ENCODE data around the gene KCNJ18.
A peak's percentile ranks its signal among the peaks of the same experiment; 100 is the strongest.
"Not testable (repeated sequence)": the region's sequence is repeated elsewhere in the genome, so short reads cannot be mapped to it uniquely, and the experiment has no call there.

The KCNJ18 gene

DNA sequence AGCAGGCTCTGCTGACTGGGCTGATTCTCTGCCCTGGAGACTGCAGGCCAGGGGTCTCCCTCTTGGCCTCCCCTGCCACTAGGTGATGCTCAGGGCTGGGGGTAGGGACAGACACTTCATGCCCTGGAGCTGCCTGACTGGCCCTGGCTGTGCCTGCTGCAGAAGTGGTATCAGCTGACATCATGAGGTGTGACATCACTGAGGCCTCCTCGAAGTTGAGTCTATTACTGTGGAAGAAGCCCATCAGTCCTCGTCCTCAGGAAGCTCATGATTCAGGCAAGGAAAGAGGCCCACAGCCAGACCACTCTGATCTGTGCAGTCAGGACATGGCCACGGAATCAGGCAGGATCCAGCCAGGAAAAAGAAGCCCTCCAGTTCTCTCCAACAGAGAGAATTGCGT, 45.9 kb downstream of the KCNJ18 start:
- not testable (repeated sequence) for H4K20me1 ChIP-seq (ENCODE audit: insufficient read depth, low read length); H3K9ac ChIP-seq (ENCODE audit: low read depth, low read length); H3K4me1 ChIP-seq (ENCODE audit: insufficient read depth, low read length)

DNA sequence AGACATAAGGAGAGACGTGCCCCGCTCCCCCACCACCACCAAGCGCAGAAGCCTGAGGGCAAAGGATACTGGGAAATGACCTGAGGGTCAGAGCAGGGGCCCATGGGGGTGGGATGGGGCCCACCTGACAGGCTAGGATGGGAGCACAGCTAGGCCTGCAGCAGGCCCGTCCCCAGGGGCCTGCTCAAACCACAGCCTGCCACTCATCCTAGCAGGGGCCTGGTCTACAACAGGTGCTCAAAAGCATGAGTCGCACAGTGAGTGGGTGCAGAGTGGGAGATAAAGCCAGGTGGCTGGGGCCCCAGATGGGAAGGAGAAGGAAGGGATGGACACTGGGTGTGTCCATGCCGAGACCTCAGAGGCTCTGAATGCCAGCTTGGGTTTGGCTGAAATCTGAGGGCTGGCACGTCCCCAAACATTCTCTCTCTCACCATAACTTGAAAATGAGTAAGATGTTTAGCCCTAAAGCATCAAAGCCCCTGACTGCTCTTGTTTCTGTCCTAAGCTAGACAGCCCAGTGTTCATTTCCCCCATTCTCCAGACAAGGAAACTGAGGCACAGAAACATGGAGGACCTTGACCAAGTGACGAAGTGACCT, 46.7 kb downstream of the KCNJ18 start:
- H2AFZ ChIP-seq (ENCODE audit: low read depth, low read length); H3K79me2 ChIP-seq (ENCODE audit: insufficient read depth, low read length); DNase-seq; H3K36me3 ChIP-seq (ENCODE audit: insufficient read depth, low read length); H4K20me1 ChIP-seq (ENCODE audit: insufficient read depth, low read length); H3K27me3 ChIP-seq (ENCODE audit: insufficient read depth, low read length, poor library complexity); H3K9ac ChIP-seq (ENCODE audit: low read depth, low read length); H3K27ac ChIP-seq (ENCODE audit: low read length); H3K4me2 ChIP-seq (ENCODE audit: insufficient read depth, low read length); H3K9me3 ChIP-seq (ENCODE audit: insufficient read depth, low read length, severe bottlenecking); H3K4me1 ChIP-seq (ENCODE audit: insufficient read depth, low read length); H3K4me3 ChIP-seq (ENCODE audit: low read depth in 1 of 2, low read length in 2 of 2): not testable (repeated sequence)
- ATAC-seq (ENCODE audit: insufficient read depth, low read depth): peak; percentile 84

More for the DNA sequence above, 45.9 kb downstream of the KCNJ18 start:
- H3K4me2 ChIP-seq (ENCODE audit: insufficient read depth, low read length); H3K27ac ChIP-seq (ENCODE audit: low read length); H3K4me3 ChIP-seq (ENCODE audit: low read depth in 1 of 2, low read length in 2 of 2); H3K9me3 ChIP-seq (ENCODE audit: insufficient read depth, low read length, severe bottlenecking); ATAC-seq (ENCODE audit: insufficient read depth, low read depth); H3K79me2 ChIP-seq (ENCODE audit: insufficient read depth, low read length); H3K27me3 ChIP-seq (ENCODE audit: insufficient read depth, low read length, poor library complexity); H2AFZ ChIP-seq (ENCODE audit: low read depth, low read length); H3K36me3 ChIP-seq (ENCODE audit: insufficient read depth, low read length); DNase-seq: not testable (repeated sequence)

DNA sequence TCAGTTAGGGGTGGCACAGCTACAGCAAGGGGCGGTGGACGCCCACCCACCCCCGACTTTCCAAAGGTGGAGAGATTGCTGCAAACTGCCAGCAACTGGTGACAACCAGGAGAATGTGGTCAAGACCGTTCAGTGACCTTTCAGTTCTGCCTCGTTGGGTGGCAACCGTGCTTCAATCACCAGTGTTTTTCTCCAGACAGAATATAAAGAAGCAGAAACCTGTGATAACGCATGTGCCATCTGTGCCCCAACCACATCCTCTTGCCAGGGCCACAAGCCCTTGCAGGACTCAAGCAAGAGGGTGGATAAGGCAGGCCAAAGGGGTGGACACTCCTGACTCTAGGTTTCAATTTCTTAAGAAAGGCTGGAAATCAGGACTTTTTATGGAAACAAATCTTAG, 47.2 kb downstream of the KCNJ18 start:
- not testable (repeated sequence) for H3K9ac ChIP-seq (ENCODE audit: low read depth, low read length); DNase-seq; H3K9me3 ChIP-seq (ENCODE audit: insufficient read depth, low read length, severe bottlenecking); H3K4me1 ChIP-seq (ENCODE audit: insufficient read depth, low read length); H4K20me1 ChIP-seq (ENCODE audit: insufficient read depth, low read length); H3K4me3 ChIP-seq (ENCODE audit: low read depth in 1 of 2, low read length in 2 of 2); H3K27me3 ChIP-seq (ENCODE audit: insufficient read depth, low read length, poor library complexity); H3K36me3 ChIP-seq (ENCODE audit: insufficient read depth, low read length); H3K4me2 ChIP-seq (ENCODE audit: insufficient read depth, low read length); H3K79me2 ChIP-seq (ENCODE audit: insufficient read depth, low read length); ATAC-seq (ENCODE audit: insufficient read depth, low read depth); H3K27ac ChIP-seq (ENCODE audit: low read length); H2AFZ ChIP-seq (ENCODE audit: low read depth, low read length)

DNA sequence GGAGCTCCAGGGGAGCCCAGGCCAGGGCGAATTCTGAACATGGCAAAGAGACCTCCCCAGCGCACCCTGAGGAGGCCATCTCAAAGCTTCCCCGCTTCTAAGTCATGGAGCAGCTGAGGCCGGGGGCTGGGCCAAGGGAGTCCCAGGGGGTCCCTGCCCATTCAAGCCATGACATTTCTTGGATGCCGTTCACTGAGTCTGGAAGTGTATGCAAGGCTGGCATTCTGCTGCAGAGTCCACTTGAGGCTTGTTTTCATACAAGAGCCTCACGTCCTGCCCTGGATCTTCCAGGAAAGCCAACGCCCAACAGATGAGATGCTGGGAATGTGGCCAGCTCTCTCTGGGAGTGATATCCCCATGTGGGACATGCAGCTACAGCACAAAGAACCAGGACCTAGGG, 48.5 kb downstream of the KCNJ18 start:
- not testable (repeated sequence) for ATAC-seq (ENCODE audit: insufficient read depth, low read depth); H3K36me3 ChIP-seq (ENCODE audit: insufficient read depth, low read length); DNase-seq

DNA sequence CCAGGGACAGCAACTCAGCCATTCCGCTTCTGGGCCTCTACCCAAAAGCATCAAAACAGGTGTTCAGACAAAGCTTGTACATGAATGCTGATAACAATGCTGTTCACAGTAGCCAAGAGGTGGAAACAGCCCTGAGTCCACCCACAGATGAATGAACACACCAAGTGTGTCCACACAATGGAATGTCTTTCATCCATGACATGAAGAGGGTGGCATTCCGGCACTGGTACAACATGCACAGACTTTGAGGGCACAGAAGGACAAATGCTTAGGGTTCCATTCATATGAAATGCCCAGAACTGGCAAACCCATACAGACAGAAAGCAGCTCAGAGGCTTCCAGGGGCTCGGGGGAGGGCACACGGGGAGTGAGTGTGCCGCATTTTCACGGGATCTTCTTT, 49.2 kb downstream of the KCNJ18 start:
- not testable (repeated sequence) for H3K4me1 ChIP-seq (ENCODE audit: insufficient read depth, low read length); H2AFZ ChIP-seq (ENCODE audit: low read depth, low read length); DNase-seq; H3K79me2 ChIP-seq (ENCODE audit: insufficient read depth, low read length); H3K4me2 ChIP-seq (ENCODE audit: insufficient read depth, low read length); H3K36me3 ChIP-seq (ENCODE audit: insufficient read depth, low read length); H3K9ac ChIP-seq (ENCODE audit: low read depth, low read length); ATAC-seq (ENCODE audit: insufficient read depth, low read depth); H3K27me3 ChIP-seq (ENCODE audit: insufficient read depth, low read length, poor library complexity); H4K20me1 ChIP-seq (ENCODE audit: insufficient read depth, low read length); H3K27ac ChIP-seq (ENCODE audit: low read length); H3K4me3 ChIP-seq (ENCODE audit: low read depth in 1 of 2, low read length in 2 of 2); H3K9me3 ChIP-seq (ENCODE audit: insufficient read depth, low read length, severe bottlenecking)

More for the DNA sequence above, 48.5 kb downstream of the KCNJ18 start:
- not testable (repeated sequence) for H3K4me2 ChIP-seq (ENCODE audit: insufficient read depth, low read length); H3K4me1 ChIP-seq (ENCODE audit: insufficient read depth, low read length); H3K4me3 ChIP-seq (ENCODE audit: low read depth in 1 of 2, low read length in 2 of 2); H3K9ac ChIP-seq (ENCODE audit: low read depth, low read length); H2AFZ ChIP-seq (ENCODE audit: low read depth, low read length); H3K9me3 ChIP-seq (ENCODE audit: insufficient read depth, low read length, severe bottlenecking); H3K27ac ChIP-seq (ENCODE audit: low read length); H3K27me3 ChIP-seq (ENCODE audit: insufficient read depth, low read length, poor library complexity); H3K79me2 ChIP-seq (ENCODE audit: insufficient read depth, low read length); H4K20me1 ChIP-seq (ENCODE audit: insufficient read depth, low read length)

DNA sequence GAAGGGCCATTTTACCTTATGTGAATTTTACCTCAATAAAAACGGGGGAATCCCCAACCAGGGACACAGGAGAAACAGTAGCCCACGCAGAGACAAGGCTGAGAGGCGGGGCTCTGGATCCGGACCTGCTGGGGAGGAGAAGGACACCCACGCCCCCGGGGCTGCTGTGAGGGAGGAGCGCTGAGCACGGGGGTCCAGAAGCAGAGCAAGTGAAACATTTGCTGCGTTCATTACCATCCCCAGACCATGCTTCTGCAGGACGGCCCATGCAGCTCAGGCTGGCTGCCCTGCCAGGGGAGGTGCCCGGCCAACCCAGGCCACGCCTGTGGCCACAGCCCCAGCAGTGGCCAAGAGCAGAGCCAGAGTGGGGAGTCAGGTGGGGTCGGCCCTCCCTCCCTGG, 50.0 kb downstream of the KCNJ18 start:
- H3K27ac ChIP-seq (ENCODE audit: low read length): no peak overlapping the region
- H3K9ac ChIP-seq (ENCODE audit: low read depth, low read length): no peak overlapping the region
- TF ChIP-seq, protein P1, sequence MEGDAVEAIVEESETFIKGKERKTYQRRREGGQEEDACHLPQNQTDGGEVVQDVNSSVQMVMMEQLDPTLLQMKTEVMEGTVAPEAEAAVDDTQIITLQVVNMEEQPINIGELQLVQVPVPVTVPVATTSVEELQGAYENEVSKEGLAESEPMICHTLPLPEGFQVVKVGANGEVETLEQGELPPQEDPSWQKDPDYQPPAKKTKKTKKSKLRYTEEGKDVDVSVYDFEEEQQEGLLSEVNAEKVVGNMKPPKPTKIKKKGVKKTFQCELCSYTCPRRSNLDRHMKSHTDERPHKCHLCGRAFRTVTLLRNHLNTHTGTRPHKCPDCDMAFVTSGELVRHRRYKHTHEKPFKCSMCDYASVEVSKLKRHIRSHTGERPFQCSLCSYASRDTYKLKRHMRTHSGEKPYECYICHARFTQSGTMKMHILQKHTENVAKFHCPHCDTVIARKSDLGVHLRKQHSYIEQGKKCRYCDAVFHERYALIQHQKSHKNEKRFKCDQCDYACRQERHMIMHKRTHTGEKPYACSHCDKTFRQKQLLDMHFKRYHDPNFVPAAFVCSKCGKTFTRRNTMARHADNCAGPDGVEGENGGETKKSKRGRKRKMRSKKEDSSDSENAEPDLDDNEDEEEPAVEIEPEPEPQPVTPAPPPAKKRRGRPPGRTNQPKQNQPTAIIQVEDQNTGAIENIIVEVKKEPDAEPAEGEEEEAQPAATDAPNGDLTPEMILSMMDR (IDR thresholded peaks at IDR 0.05; ENCODE audit: borderline replicate concordance, extremely low read depth, low read length, poor library complexity, severe bottlenecking): no peak
- TF ChIP-seq EZH2 (IDR thresholded peaks at IDR 0.05; ENCODE audit: borderline replicate concordance, low read depth, low read length, severe bottlenecking): no peak
- H2AFZ ChIP-seq (ENCODE audit: low read depth, low read length): no peak overlapping the region
- DNase-seq (no peak), ATAC-seq (ENCODE audit: insufficient read depth, low read depth) (no peak)
- H3K9me3 ChIP-seq (ENCODE audit: insufficient read depth, low read length, severe bottlenecking): no peaks in the 10 kb centered on the region
- H3K4me3 ChIP-seq (ENCODE audit: low read depth in 1 of 2, low read length in 2 of 2): no peak overlapping the region
- H3K79me2 ChIP-seq (ENCODE audit: insufficient read depth, low read length): no peaks in the 10 kb centered on the region
- H3K27me3 ChIP-seq (ENCODE audit: insufficient read depth, low read length, poor library complexity): no peaks in the 10 kb centered on the region
- H3K4me1 ChIP-seq (ENCODE audit: insufficient read depth, low read length): no peaks in the 10 kb centered on the region
- no peak overlapping the region for H3K4me2 ChIP-seq (ENCODE audit: insufficient read depth, low read length)
- H3K36me3 ChIP-seq (ENCODE audit: insufficient read depth, low read length): no peaks in the 10 kb centered on the region
- no peaks in the 10 kb centered on the region for H4K20me1 ChIP-seq (ENCODE audit: insufficient read depth, low read length)

DNA sequence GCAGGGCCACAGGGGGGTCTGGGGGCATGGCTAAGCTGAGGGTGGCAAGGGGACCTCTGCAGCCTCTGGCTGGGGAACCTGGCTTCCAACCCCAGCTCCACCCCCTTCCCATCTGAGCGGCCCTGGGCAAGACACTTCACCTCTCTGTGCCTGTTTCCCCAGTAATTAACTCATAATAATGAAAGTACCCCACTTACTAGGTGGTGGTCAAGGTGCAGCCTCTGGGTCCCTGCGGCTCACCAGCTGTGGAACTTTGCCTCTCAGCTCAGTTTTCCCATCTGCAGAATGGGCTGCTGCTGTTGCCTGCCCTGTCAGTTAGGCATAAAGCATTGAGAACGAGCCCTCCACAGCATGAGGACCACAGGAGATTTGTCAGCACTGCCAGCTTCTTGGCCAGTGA, 51.8 kb downstream of the KCNJ18 start:
- not testable (repeated sequence) for H3K4me1 ChIP-seq (ENCODE audit: insufficient read depth, low read length); H3K9me3 ChIP-seq (ENCODE audit: insufficient read depth, low read length, severe bottlenecking); H3K27ac ChIP-seq (ENCODE audit: low read length); H3K4me3 ChIP-seq (ENCODE audit: low read depth in 1 of 2, low read length in 2 of 2); DNase-seq; ATAC-seq (ENCODE audit: insufficient read depth, low read depth); H3K9ac ChIP-seq (ENCODE audit: low read depth, low read length); H3K79me2 ChIP-seq (ENCODE audit: insufficient read depth, low read length); H3K4me2 ChIP-seq (ENCODE audit: insufficient read depth, low read length); H4K20me1 ChIP-seq (ENCODE audit: insufficient read depth, low read length); H2AFZ ChIP-seq (ENCODE audit: low read depth, low read length); H3K36me3 ChIP-seq (ENCODE audit: insufficient read depth, low read length); H3K27me3 ChIP-seq (ENCODE audit: insufficient read depth, low read length, poor library complexity)
